WERI-Rb-1 (cell line): ENCODE measurements around the gene GLIS1.

Source experiments
- DNase-seq: peaks from one replicate; pipeline ENCODE4 v3.0.0-alpha.2; 2020
- H3K27ac ChIP-seq: fragments of 250-450 bp; sonication (Bioruptor Pico); 2 replicates; pipeline ENCODE4 v1.5.1; 2020; ENCODE audit warnings: mild to moderate bottlenecking, moderate library complexity
- H3K27me3 ChIP-seq: fragments of 250-450 bp; sonication (Bioruptor Pico); 2 replicates; pipeline ENCODE4 v1.5.1; 2021; ENCODE audit warnings: mild to moderate bottlenecking, low read depth, moderate library complexity; ENCODE audit not compliant: insufficient read depth, severe bottlenecking
- H3K36me3 ChIP-seq: fragments of 250-450 bp; sonication (Bioruptor Pico); 2 replicates; pipeline ENCODE4 v1.5.1; 2020; ENCODE audit warnings: mild to moderate bottlenecking, moderate library complexity
- H3K4me3 ChIP-seq: 2 replicates; pipeline ENCODE4 v1.5.1; 2011; ENCODE audit warnings: low read depth, mild to moderate bottlenecking, control low read depth, low read length
- H3K9me3 ChIP-seq: fragments of 250-450 bp; sonication (Bioruptor Pico); 2 replicates; pipeline ENCODE4 v1.5.1; 2021; ENCODE audit warnings: mild to moderate bottlenecking, moderate library complexity; ENCODE audit not compliant: severe bottlenecking
- TF ChIP-seq, protein P1 (sequence below): IDR thresholded peaks from 2 replicates; pipeline ENCODE4 v1.5.1; 2011; ENCODE audit warnings: low read depth, mild to moderate bottlenecking, control low read depth, inconsistent platforms, low read length

The GLIS1 gene

DNA sequence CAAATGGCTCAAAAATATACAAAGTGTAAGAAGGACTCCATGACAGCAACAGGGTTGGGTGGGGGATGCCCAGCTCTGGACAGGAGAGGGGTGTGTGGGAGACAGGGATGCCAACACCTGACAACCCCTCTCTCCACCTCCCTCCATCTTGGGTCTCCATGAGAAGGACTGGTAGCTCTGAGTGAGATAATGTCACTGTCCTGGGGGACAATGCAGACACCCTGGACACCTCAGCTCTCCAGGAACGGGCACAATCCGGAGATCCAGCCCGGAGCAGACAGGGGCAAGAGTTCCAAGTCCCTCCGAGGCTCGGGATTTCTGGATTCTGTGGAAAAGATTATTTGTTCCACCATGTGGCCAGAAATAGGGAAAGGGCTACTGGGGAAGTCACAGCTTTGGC is 122.5 kb downstream of the GLIS1 start:
- H3K27me3 ChIP-seq: no peaks in the 10 kb centered on the region
- H3K36me3 ChIP-seq: no peaks in the 10 kb centered on the region
- TF ChIP-seq, protein P1, sequence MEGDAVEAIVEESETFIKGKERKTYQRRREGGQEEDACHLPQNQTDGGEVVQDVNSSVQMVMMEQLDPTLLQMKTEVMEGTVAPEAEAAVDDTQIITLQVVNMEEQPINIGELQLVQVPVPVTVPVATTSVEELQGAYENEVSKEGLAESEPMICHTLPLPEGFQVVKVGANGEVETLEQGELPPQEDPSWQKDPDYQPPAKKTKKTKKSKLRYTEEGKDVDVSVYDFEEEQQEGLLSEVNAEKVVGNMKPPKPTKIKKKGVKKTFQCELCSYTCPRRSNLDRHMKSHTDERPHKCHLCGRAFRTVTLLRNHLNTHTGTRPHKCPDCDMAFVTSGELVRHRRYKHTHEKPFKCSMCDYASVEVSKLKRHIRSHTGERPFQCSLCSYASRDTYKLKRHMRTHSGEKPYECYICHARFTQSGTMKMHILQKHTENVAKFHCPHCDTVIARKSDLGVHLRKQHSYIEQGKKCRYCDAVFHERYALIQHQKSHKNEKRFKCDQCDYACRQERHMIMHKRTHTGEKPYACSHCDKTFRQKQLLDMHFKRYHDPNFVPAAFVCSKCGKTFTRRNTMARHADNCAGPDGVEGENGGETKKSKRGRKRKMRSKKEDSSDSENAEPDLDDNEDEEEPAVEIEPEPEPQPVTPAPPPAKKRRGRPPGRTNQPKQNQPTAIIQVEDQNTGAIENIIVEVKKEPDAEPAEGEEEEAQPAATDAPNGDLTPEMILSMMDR: no peak
- DNase-seq: no peak
- H3K27ac ChIP-seq: no peak overlapping the region
- no peaks in the 10 kb centered on the region for H3K9me3 ChIP-seq
- H3K4me3 ChIP-seq: no peak overlapping the region

DNA sequence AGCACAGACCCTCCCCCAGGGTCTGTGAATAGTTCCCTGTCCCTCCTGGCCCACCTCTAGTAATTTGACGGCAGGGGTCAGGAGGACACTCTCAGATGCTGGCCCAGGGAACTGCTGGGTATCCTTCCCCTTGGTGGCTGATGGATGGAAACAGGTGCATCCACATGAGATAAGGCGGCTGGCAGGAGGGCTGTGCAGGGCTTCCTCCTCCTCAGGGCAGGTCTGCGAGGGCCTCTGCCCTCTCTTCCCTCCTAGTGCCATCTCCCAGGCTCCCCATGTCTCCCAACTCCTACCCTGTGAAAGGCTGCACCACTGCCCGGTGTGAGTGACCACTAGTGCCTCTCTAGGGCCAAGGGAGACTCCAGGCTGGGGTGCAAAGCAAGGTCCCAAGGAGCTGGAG is 123.9 kb downstream of the GLIS1 start:
- Histone ChIP-seq H3K27ac (no peak overlapping the region), H3K36me3 (no peaks in the 10 kb centered on the region), H3K27me3 (no peaks in the 10 kb centered on the region), H3K4me3 (no peak overlapping the region), H3K9me3 (peaks cover 8% of the 10 kb centered on the region)
- TF ChIP-seq, protein P1: no peak
- DNase-seq: no peak

DNA sequence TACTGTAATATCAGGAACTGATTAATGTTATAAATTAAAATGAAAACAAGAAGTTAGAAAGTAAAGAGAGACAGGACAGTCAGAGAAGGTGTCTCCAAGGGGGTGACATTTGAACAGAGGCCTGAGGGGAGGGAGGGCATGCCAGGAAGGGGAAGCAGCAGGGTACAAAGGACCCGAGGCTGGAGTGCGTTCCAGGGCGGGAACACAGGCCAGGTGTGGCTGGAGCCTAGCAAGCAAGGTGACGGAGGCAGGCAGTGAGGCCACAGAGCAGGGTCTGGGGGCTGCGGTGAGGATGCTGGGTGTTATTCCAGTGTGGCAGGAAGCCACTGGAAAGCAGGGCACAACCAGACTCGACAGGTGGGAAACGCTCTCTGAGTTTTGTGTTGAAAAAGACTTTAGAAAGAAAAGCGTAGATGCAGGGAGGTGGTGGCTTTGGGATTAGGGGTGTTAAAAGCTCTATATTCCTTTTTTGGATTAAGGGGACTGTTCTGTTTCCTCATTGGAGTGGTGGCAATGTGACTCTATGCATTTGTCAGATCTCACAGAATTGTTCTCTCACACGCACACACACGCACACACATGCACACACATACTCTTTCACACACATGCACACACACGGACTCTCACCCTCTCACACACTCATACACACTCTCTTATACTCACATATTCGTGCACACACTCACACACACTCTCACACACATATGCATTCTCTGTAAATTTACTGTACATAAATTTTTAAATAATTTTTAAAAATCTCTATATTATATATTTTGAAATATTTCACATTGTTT is 124.5 kb downstream of the GLIS1 start:
- no peaks in the 10 kb centered on the region for H3K27me3 ChIP-seq
- no peak for DNase-seq
- TF ChIP-seq, protein P1: no peak
- H3K4me3 ChIP-seq: no peak overlapping the region
- no peaks in the 10 kb centered on the region for H3K36me3 ChIP-seq
- H3K9me3 ChIP-seq: peaks cover 8% of the 10 kb centered on the region
- no peak overlapping the region for H3K27ac ChIP-seq

DNA sequence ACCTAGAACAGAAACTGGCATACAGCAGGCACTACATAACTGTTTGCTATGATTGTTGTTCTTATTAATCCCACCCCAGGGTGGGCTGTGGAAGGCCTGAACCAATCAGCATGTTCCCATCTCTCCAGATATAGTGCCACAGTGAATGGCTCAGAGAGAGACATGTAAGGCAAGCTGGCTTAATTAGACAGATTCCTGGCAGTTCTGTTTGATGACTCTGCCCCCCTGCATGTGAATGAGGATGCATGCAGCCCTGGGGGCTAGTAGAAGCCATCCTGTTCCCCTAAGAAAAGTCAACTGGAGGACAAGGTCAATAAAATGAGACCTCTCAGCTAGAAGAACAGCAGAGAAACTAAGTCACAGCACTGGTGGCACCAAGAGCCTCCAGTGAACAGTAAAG is 130.3 kb downstream of the GLIS1 start:
- Histone ChIP-seq H3K27ac (no peak overlapping the region), H3K4me3 (no peak overlapping the region), H3K9me3 (peaks cover 8% of the 10 kb centered on the region), H3K27me3 (no peaks in the 10 kb centered on the region), H3K36me3 (no peaks in the 10 kb centered on the region)
- no peak for DNase-seq
- TF ChIP-seq, protein P1: no peak

DNA sequence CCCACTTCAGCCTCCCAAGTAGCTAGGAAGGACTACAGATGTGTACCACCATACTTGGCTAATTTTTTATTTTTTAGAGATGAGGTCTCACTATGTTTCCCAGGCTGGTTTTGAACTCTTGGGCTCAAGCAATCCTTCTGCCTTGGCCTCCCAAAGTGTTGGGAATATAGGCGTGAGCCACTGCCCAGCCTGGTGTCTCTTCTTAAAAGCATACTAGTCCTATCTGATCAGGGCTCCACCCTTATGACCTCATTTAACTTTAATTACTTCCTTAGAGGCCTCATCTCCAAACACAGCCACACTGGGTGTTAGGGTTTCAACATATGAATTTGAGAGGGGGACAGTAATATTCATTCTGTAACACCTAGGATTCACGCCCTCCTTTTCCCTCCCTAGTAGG is 130.9 kb downstream of the GLIS1 start:
- TF ChIP-seq, protein P1: no peak
- H3K27me3 ChIP-seq: no peaks in the 10 kb centered on the region
- H3K36me3 ChIP-seq: no peaks in the 10 kb centered on the region
- H3K9me3 ChIP-seq: peaks cover 8% of the 10 kb centered on the region
- DNase-seq: no peak
- no peak overlapping the region for H3K4me3 ChIP-seq
- H3K27ac ChIP-seq: no peak overlapping the region

DNA sequence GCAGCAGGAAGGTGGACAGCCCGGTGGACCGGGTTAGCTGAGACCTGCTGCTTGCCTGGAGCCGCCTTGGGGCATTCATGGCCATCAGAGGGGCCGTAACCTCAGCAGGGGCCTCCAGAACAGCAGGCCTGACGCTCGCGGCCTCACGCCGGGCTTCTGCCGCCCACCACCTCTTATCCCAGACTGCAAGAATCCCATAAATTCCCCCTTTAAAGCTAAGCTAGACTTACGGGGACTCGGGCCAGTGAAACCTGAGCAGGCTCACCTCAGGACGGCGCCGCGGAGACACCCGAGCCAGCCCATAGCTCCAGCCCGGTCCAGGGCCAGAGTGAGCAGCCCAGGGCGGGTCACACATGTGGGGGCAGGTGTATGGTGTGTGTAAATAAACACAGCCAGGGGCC is 132.3 kb downstream of the GLIS1 start:
- Histone ChIP-seq H3K4me3 (no peak overlapping the region), H3K27ac (no peak overlapping the region), H3K27me3 (no peaks in the 10 kb centered on the region), H3K9me3 (peaks cover 8% of the 10 kb centered on the region), H3K36me3 (no peaks in the 10 kb centered on the region)
- TF ChIP-seq, protein P1: no peak
- DNase-seq: no peak
